ENCODE data around the gene ERBB2. TPM values are rescaled to one million over a fixed set of nuclear protein-coding genes. Genes with fewer than 3 reads are reported as not detected.

The ERBB2 gene
- total RNA-seq, 2 donors from 2014 or later: 110 to 133 TPM

DNA sequence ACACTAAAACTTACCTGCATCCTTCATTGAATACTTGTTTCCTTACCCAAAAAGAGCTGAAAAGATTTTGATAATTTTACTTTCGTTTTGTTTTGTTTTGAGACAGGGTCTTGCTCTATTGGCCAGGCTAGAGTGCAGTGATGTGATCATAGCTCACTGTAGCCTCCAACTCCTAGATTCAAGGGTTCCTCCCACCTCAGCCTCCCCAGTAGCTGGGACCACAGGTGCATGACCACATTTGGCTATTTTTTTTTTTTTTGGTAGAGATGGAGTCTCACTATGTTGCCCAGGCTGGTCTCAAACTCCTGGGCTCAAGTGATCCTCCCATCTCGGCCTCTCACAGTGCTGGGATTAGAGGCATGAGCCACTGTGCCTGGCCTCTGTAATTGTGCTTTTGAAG is 44.8 kb upstream of the ERBB2 start:
- no peak overlapping the region for H3K27ac ChIP-seq (ENCODE audit: low read depth, low read length)
- Mint-ChIP-seq H3K4me1 (peaks cover 24% of the 10 kb centered on the region), H3K27me3 (ENCODE audit: insufficient read depth) (no peaks in the 10 kb centered on the region), H3K36me3 (ENCODE audit: low read depth) (peaks cover 17% of the 10 kb centered on the region), H3K27ac (no peak overlapping the region), H3K9me3 (no peaks in the 10 kb centered on the region), H3K4me3 (no peak overlapping the region)
- no peak overlapping the region for H3K4me3 ChIP-seq (ENCODE audit: low read length)
- H3K27me3 ChIP-seq (ENCODE audit: control insufficient read depth, insufficient read depth, low read length, poor library complexity, severe bottlenecking): no peaks in the 10 kb centered on the region
- H3K4me1 ChIP-seq (ENCODE audit: control insufficient read depth, insufficient read depth, low read length): peaks cover 16% of the 10 kb centered on the region
- no peaks in the 10 kb centered on the region for H3K9me3 ChIP-seq (ENCODE audit: control insufficient read depth, low read length)
- 92 to 100% methylated on average over 1 to 2 of the region's 2 CpGs for WGBS, 2 experiments (ENCODE audit: insufficient coverage in 1 of 2, insufficient read length in 1 of 2)
- TF ChIP-seq, protein P1, sequence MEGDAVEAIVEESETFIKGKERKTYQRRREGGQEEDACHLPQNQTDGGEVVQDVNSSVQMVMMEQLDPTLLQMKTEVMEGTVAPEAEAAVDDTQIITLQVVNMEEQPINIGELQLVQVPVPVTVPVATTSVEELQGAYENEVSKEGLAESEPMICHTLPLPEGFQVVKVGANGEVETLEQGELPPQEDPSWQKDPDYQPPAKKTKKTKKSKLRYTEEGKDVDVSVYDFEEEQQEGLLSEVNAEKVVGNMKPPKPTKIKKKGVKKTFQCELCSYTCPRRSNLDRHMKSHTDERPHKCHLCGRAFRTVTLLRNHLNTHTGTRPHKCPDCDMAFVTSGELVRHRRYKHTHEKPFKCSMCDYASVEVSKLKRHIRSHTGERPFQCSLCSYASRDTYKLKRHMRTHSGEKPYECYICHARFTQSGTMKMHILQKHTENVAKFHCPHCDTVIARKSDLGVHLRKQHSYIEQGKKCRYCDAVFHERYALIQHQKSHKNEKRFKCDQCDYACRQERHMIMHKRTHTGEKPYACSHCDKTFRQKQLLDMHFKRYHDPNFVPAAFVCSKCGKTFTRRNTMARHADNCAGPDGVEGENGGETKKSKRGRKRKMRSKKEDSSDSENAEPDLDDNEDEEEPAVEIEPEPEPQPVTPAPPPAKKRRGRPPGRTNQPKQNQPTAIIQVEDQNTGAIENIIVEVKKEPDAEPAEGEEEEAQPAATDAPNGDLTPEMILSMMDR (conservative IDR thresholded peaks at IDR 0.05): no peak
- DNase-seq: no peak
- no peak overlapping the region for H3K9ac ChIP-seq (ENCODE audit: extremely low read depth, low read length, poor library complexity, severe bottlenecking)
- H3K36me3 ChIP-seq (ENCODE audit: control insufficient read depth, insufficient read depth, low read length): peaks cover 5% of the 10 kb centered on the region

DNA sequence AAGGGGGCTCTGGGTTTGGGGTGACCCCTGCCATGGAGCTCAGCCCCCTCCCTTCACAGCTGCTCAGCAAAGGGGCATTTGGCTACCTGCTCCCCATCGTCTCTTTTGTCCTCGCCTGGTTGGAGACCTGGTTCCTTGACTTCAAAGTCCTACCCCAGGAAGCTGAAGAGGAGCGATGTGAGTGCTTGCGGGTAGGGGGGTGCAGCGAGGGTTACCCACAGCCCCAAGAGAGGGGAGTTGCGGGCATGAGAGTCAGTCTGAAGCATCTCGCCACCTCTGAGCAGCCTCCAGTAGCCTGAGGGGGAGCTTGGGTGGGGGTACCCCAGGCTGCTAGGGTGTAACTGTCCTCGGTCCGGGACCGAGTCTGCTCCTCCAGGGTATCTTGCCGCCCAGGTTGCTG is 41.5 kb upstream of the ERBB2 start:
- H3K4me3 ChIP-seq (ENCODE audit: low read length): no peak overlapping the region
- no peak for DNase-seq
- peaks cover 26% of the 10 kb centered on the region for H3K36me3 Mint-ChIP-seq (ENCODE audit: low read depth)
- no peak overlapping the region for H3K27ac ChIP-seq (ENCODE audit: low read depth, low read length)
- H3K9ac ChIP-seq (ENCODE audit: extremely low read depth, low read length, poor library complexity, severe bottlenecking): no peak overlapping the region
- no peaks in the 10 kb centered on the region for H3K9me3 Mint-ChIP-seq
- 93 to 97% methylated on average over 8 to 11 of the region's 11 CpGs for WGBS, 2 experiments (ENCODE audit: insufficient coverage in 1 of 2, insufficient read length in 1 of 2)
- no peak overlapping the region for H3K27ac Mint-ChIP-seq
- TF ChIP-seq, protein P1 (conservative IDR thresholded peaks at IDR 0.05): no peak
- no peaks in the 10 kb centered on the region for H3K27me3 ChIP-seq (ENCODE audit: control insufficient read depth, insufficient read depth, low read length, poor library complexity, severe bottlenecking)
- H3K9me3 ChIP-seq (ENCODE audit: control insufficient read depth, low read length): no peaks in the 10 kb centered on the region
- peaks cover 9% of the 10 kb centered on the region for H3K4me1 Mint-ChIP-seq
- no peaks in the 10 kb centered on the region for H3K27me3 Mint-ChIP-seq (ENCODE audit: insufficient read depth)
- H3K36me3 ChIP-seq (ENCODE audit: control insufficient read depth, insufficient read depth, low read length): peaks cover 11% of the 10 kb centered on the region
- H3K4me1 ChIP-seq (ENCODE audit: control insufficient read depth, insufficient read depth, low read length): peaks cover 2% of the 10 kb centered on the region
- H3K4me3 Mint-ChIP-seq: no peak overlapping the region

DNA sequence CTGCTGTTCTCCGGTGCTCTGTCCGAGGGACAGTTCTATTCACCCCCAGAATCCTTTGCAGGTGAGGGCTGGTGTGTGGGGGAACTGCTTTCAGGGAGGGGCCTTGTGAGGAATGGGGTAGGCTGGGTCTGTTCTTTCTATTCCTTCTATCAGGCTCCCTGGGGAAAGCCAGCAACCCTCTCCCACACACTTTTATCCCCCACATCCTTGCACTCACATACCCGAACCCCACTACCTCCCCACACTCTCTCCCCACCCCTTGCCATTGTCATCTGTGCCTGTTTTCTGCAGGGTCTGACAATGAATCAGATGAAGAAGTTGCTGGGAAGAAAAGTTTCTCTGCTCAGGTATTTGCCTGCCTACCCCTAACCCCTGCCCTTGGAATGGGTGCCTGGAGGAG is 41.1 kb upstream of the ERBB2 start:
- peaks cover 6% of the 10 kb centered on the region for H3K4me1 Mint-ChIP-seq
- no peak overlapping the region for H3K27ac ChIP-seq (ENCODE audit: low read depth, low read length)
- H3K27me3 Mint-ChIP-seq (ENCODE audit: insufficient read depth): no peaks in the 10 kb centered on the region
- no peak overlapping the region for H3K4me3 ChIP-seq (ENCODE audit: low read length)
- DNase-seq: no peak
- 78% methylated on average over 3 of the region's 3 CpGs; no CpG with 5 or more reads in 1 of the 2 experiments for WGBS, 2 experiments (ENCODE audit: insufficient coverage in 1 of 2, insufficient read length in 1 of 2)
- peaks cover 26% of the 10 kb centered on the region for H3K36me3 Mint-ChIP-seq (ENCODE audit: low read depth)
- H3K27me3 ChIP-seq (ENCODE audit: control insufficient read depth, insufficient read depth, low read length, poor library complexity, severe bottlenecking): no peaks in the 10 kb centered on the region
- H3K27ac Mint-ChIP-seq: no peak overlapping the region
- H3K9ac ChIP-seq (ENCODE audit: extremely low read depth, low read length, poor library complexity, severe bottlenecking): no peak overlapping the region
- H3K9me3 ChIP-seq (ENCODE audit: control insufficient read depth, low read length): no peaks in the 10 kb centered on the region
- no peaks in the 10 kb centered on the region for H3K4me1 ChIP-seq (ENCODE audit: control insufficient read depth, insufficient read depth, low read length)
- H3K4me3 Mint-ChIP-seq: no peak overlapping the region
- no peaks in the 10 kb centered on the region for H3K9me3 Mint-ChIP-seq
- peaks cover 11% of the 10 kb centered on the region for H3K36me3 ChIP-seq (ENCODE audit: control insufficient read depth, insufficient read depth, low read length)
- TF ChIP-seq, protein P1 (conservative IDR thresholded peaks at IDR 0.05): no peak
